Thyroid gland (tissue), 4 donors: Measurements from ENCODE around the gene ATAD2B.

Experiments used
- POLR2A ChIP-seq, 2 donors: fragments of 450-650 bp; IDR thresholded peaks; one replicate each; pipeline ENCODE4 v1.6.1; 2017; ENCODE audit warnings: antibody characterized with exemption in 2 of 2, mild to moderate bottlenecking in 2 of 2, moderate library complexity in 1 of 2
- TF ChIP-seq, protein P1 (sequence below), 6 experiments: fragments of 200-600 bp in 3 of 6; fragments of 450-650 bp in 3 of 6; sonication (generic) in 3 of 6; IDR thresholded peaks; one replicate each; pipeline ENCODE4 v1.5.1; 2016 to 2019; ENCODE audit warnings: antibody characterized with exemption in 6 of 6, mild to moderate bottlenecking in 2 of 6, inconsistent platforms in 1 of 6, moderate library complexity in 1 of 6

DNA sequence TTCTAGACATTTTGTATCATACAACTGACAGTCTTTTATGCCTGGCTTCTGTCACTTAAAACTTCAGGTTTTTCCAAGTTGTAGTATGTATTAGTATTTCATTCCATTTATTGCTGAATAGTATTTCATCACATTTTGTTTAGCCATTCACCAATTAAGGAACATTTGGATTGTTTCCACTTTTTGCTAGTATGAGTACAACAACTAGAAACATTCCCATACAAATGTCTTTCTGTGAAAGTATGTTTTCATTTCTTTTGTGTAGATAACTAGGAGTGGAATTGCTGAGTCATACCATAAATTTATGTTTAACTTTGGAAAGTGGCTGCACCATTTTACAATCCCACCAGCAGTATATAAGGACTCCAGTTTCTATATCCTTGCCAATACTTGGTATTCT is 135.9 kb downstream of the ATAD2B start:
- TF ChIP-seq, protein P1, sequence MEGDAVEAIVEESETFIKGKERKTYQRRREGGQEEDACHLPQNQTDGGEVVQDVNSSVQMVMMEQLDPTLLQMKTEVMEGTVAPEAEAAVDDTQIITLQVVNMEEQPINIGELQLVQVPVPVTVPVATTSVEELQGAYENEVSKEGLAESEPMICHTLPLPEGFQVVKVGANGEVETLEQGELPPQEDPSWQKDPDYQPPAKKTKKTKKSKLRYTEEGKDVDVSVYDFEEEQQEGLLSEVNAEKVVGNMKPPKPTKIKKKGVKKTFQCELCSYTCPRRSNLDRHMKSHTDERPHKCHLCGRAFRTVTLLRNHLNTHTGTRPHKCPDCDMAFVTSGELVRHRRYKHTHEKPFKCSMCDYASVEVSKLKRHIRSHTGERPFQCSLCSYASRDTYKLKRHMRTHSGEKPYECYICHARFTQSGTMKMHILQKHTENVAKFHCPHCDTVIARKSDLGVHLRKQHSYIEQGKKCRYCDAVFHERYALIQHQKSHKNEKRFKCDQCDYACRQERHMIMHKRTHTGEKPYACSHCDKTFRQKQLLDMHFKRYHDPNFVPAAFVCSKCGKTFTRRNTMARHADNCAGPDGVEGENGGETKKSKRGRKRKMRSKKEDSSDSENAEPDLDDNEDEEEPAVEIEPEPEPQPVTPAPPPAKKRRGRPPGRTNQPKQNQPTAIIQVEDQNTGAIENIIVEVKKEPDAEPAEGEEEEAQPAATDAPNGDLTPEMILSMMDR (IDR thresholded peaks at IDR 0.05): no peak
- no peak for TF ChIP-seq POLR2A (IDR thresholded peaks at IDR 0.05)
